HFFc6 (cell line): ENCODE measurements around the gene TOPORS. TPM values are rescaled to one million over a fixed set of nuclear protein-coding genes. Genes with fewer than 3 reads are reported as not detected.

Experiments used
- DNase-seq: peaks from one replicate; pipeline ENCODE4 v3.0.0-alpha.2; 2018
- H3K27ac Mint-ChIP-seq: 2 replicates; pipeline ENCODE4 v1.8.0; 2020; ENCODE audit warnings: mild to moderate bottlenecking, mixed read lengths
- H3K27me3 Mint-ChIP-seq: 2 replicates; pipeline ENCODE4 v1.8.0; 2021; ENCODE audit warnings: mild to moderate bottlenecking, moderate library complexity, mixed read lengths; ENCODE audit not compliant: insufficient read depth
- H3K36me3 Mint-ChIP-seq: 2 replicates; pipeline ENCODE4 v1.8.0; 2021; ENCODE audit warnings: low read depth, mixed read lengths
- H3K4me1 Mint-ChIP-seq: 2 replicates; pipeline ENCODE4 v1.8.0; 2020; ENCODE audit warnings: low read depth, mixed read lengths
- H3K4me3 Mint-ChIP-seq: 2 replicates; pipeline ENCODE4 v1.8.0; 2020; ENCODE audit warnings: mild to moderate bottlenecking, moderate library complexity, mixed read lengths
- H3K9me3 Mint-ChIP-seq: 2 replicates; pipeline ENCODE4 v1.8.0; 2020; ENCODE audit warnings: mild to moderate bottlenecking, mixed read lengths
- CTCF ChIP-seq: fragments of 200-600 bp; sonication (generic); IDR thresholded peaks from 2 replicates; pipeline ENCODE4 v1.5.0; 2021; ENCODE audit warnings: antibody characterized with exemption, mild to moderate bottlenecking
- total RNA-seq, 6 experiments: library from RNA; stranded (reverse); fragmentation: NEBNext Ultra II Directional; extraction: Animal tissue kit (Norgen Biotek cat#: 25700); gene quantifications; 2 replicates in 1 of 6; 3 replicates in 5 of 6; pipeline ENCODE4 v1.2.3, GENCODE V29; 2021

Gene TOPORS
- total RNA-seq, 6 experiments from 2014 or later = 14.8 to 17.4 (median 17.1) TPM

DNA sequence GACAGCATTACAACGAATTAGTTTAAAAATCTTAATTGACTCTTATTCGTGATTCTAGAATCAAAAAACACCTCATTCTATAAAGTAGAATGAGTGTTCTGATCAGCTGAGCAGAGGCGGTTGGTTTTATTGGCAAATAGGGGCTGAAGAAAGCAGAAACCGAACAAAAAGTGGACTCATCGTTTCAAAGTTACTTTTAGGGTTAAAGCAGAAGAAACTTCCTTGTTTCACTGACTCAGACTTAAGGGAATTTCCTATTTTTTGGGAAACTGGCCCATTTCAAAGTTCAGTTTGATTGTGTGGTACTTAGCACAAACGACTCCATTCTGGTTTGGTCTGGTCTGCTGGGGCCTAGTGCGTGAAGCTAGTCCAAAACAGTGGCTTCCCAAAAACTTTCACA is 21.4 kb upstream of the TOPORS start:
- Mint-ChIP-seq H3K36me3 (no peaks in the 10 kb centered on the region; the same call in 1 of the 2 replicates), H3K27me3 (peaks cover 4% of the 10 kb centered on the region; the same call in 1 of the 2 replicates), H3K27ac (peak overlapping the region; percentile 95; the same call in 1 of the 2 replicates), H3K4me1 (peaks cover 25% of the 10 kb centered on the region), H3K4me3 (peak overlapping the region; percentile 99), H3K9me3 (no peaks in the 10 kb centered on the region)
- TF ChIP-seq CTCF = no peak
- no peak for DNase-seq

- H3K4me3 Mint-ChIP-seq = peak within 1 kb of the TSS; percentile 99
- no peaks in the 10 kb centered on the region for H3K9me3 Mint-ChIP-seq
- H3K27me3 Mint-ChIP-seq = no peaks in the 10 kb centered on the region; the same call in 1 of the 2 replicates
- H3K36me3 Mint-ChIP-seq = no peaks in the 10 kb centered on the region; the same call in 1 of the 2 replicates
- DNase-seq = peak; percentile 86
- peak within 1 kb of the TSS; percentile 95 for H3K27ac Mint-ChIP-seq
- H3K4me1 Mint-ChIP-seq = peaks cover 25% of the 10 kb centered on the region
- TF ChIP-seq CTCF = no peak
These were observed 20.6 kb upstream of the TOPORS start, which contains the start of gene NDUFB6 for GRCh38 chr9:32572900-32573523. NDUFB6 (minus strand) TSS chr9:32573159; CDS start chr9:32573060, 99 bp downstream.

- no peaks in the 10 kb centered on the region; the same call in 1 of the 2 replicates for H3K36me3 Mint-ChIP-seq
- H3K27me3 Mint-ChIP-seq = no peaks in the 10 kb centered on the region
- H3K27ac Mint-ChIP-seq = peak overlapping the region; percentile 95
- peaks cover 25% of the 10 kb centered on the region for H3K4me1 Mint-ChIP-seq
- no peaks in the 10 kb centered on the region for H3K9me3 Mint-ChIP-seq
- TF ChIP-seq CTCF = peak; percentile 89
- H3K4me3 Mint-ChIP-seq = peak overlapping the region; percentile 99
- peak; percentile 75 for DNase-seq
These were observed 19.8 kb upstream of the TOPORS start for GRCh38 chr9:32571969-32572899.

DNA sequence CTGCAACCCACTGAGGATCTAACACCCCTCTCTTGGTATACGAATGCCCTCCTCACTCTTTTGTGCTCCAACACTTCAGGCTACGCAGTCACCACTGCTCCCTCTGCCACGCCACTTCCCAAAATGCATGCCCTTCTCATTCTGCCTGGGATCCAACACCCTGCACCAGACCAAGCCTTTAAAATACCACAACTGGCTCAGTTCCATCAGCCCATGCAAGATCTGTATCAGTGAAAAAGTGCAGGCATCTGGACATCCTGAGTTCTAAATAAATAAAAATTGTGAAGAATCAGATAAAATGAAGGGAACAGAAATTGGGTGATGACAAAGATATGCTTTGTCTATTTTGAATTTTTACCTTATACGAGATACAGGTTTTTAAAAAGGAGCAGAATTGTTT is 17.9 kb upstream of the TOPORS start:
- Mint-ChIP-seq H3K4me3 (no peak overlapping the region), H3K27me3 (no peaks in the 10 kb centered on the region), H3K27ac (no peak overlapping the region), H3K36me3 (peaks cover 4% of the 10 kb centered on the region), H3K4me1 (peaks cover 21% of the 10 kb centered on the region), H3K9me3 (no peaks in the 10 kb centered on the region)
- DNase-seq = no peak
- no peak for TF ChIP-seq CTCF

GRCh38 chr9:32566770-32567169 is 14.4 kb upstream of the TOPORS start:
- peaks cover 4% of the 10 kb centered on the region for H3K36me3 Mint-ChIP-seq
- no peak overlapping the region for H3K27ac Mint-ChIP-seq
- no peaks in the 10 kb centered on the region for H3K9me3 Mint-ChIP-seq
- no peak overlapping the region for H3K4me3 Mint-ChIP-seq
- DNase-seq = no peak
- peaks cover 8% of the 10 kb centered on the region for H3K4me1 Mint-ChIP-seq
- no peak for TF ChIP-seq CTCF
- H3K27me3 Mint-ChIP-seq = no peaks in the 10 kb centered on the region
